GM12878 (cell line): ENCODE results near the gene MRPS5.

Source experiments
- POU2F2 ChIP-seq: IDR thresholded peaks from 3 replicates; pipeline ENCODE4 v1.6.1; 2011; ENCODE audit warnings: low read depth, mild to moderate bottlenecking, low read length, borderline replicate concordance
- RFX5 ChIP-seq: IDR thresholded peaks from 2 replicates; pipeline ENCODE4 v1.6.1; 2011; ENCODE audit warnings: low read depth, low read length, improper control_type of control experiment
- TCF7 ChIP-seq: IDR thresholded peaks from 2 replicates; pipeline ENCODE4 v1.6.1; 2014; ENCODE audit warnings: antibody characterized with exemption, borderline replicate concordance
- YY1 ChIP-seq: IDR thresholded peaks from 2 replicates; pipeline ENCODE4 v1.6.1; 2011; ENCODE audit warnings: low read depth, mild to moderate bottlenecking, low read length
- ZNF274 ChIP-seq: IDR thresholded peaks from one replicate; pipeline ENCODE4 v1.8.0; 2011; ENCODE audit not compliant: insufficient read length, insufficient read depth
- TF ChIP-seq, protein P1 (sequence below), 3 experiments: IDR thresholded peaks in 2 of 3; conservative IDR thresholded peaks in 1 of 3; 2 replicates each; pipeline ENCODE4 v1.5.1; 2011; ENCODE audit warnings: low read depth in 3 of 3, low read length in 3 of 3, mild to moderate bottlenecking in 3 of 3, control low read depth in 2 of 3, moderate library complexity in 2 of 3, inconsistent platforms in 1 of 3, mixed read lengths in 1 of 3; ENCODE audit not compliant: control insufficient read depth in 2 of 3, insufficient read depth in 1 of 3; ENCODE audit errors: extremely low read depth in 1 of 3
- TF ChIP-seq, protein P2 (sequence below): IDR thresholded peaks from 2 replicates; pipeline ENCODE4 v1.6.1; 2011; ENCODE audit warnings: borderline replicate concordance, low read depth, mild to moderate bottlenecking, moderate library complexity, mixed read lengths, low read length; ENCODE audit not compliant: insufficient read depth; ENCODE audit errors: extremely low read length
- TF ChIP-seq, protein P3 (sequence below): IDR thresholded peaks from 2 replicates; pipeline ENCODE4 v1.6.1; 2011; ENCODE audit warnings: low read depth, mild to moderate bottlenecking, low read length, moderate library complexity, borderline replicate concordance; ENCODE audit errors: extremely low read depth
- TF ChIP-seq, protein P4 (sequence below): fragments of 450-650 bp; IDR thresholded peaks from 2 replicates; pipeline ENCODE4 v1.6.1; 2014; ENCODE audit warnings: mild to moderate bottlenecking
- TF ChIP-seq, protein P5 (sequence below): IDR thresholded peaks from 2 replicates; pipeline ENCODE4 v1.6.1; 2012; ENCODE audit warnings: low read depth, low read length, improper control_type of control experiment

DNA sequence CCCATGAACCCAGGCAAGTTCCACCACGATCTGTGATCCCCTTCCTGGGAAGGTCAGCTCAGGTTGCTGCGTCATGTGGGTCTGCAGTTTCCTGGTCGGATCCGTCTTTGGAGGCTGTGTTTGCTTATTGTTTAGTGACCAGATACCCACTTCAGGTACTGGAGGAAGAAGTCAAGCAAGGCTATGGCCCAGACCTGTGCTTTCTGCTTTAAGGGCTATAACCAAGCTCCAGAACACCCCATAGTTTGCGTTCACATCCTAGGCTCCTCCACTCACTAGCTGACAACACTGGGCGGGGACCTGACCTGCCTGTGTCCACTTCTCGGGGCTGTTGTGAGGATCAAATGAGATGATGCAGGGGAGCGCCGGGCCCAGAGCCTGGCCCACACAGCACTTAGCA is 52.1 kb downstream of the MRPS5 start:
- no peak for TF ChIP-seq YY1
- no peak for TF ChIP-seq POU2F2
- TF ChIP-seq, protein P1, sequence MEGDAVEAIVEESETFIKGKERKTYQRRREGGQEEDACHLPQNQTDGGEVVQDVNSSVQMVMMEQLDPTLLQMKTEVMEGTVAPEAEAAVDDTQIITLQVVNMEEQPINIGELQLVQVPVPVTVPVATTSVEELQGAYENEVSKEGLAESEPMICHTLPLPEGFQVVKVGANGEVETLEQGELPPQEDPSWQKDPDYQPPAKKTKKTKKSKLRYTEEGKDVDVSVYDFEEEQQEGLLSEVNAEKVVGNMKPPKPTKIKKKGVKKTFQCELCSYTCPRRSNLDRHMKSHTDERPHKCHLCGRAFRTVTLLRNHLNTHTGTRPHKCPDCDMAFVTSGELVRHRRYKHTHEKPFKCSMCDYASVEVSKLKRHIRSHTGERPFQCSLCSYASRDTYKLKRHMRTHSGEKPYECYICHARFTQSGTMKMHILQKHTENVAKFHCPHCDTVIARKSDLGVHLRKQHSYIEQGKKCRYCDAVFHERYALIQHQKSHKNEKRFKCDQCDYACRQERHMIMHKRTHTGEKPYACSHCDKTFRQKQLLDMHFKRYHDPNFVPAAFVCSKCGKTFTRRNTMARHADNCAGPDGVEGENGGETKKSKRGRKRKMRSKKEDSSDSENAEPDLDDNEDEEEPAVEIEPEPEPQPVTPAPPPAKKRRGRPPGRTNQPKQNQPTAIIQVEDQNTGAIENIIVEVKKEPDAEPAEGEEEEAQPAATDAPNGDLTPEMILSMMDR (IDR thresholded peaks at IDR 0.05 in 2 of 3, conservative IDR thresholded peaks at IDR 0.05 in 1 of 3; ENCODE audit: control insufficient read depth in 2 of 3, extremely low read depth in 1 of 3, insufficient read depth in 1 of 3, low read depth in 3 of 3, low read length in 3 of 3) = no peak
- TF ChIP-seq, protein P2, sequence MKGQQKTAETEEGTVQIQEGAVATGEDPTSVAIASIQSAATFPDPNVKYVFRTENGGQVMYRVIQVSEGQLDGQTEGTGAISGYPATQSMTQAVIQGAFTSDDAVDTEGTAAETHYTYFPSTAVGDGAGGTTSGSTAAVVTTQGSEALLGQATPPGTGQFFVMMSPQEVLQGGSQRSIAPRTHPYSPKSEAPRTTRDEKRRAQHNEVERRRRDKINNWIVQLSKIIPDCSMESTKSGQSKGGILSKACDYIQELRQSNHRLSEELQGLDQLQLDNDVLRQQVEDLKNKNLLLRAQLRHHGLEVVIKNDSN = no peak
- no peak for TF ChIP-seq RFX5
- TF ChIP-seq TCF7 = no peak
- TF ChIP-seq, protein P3, sequence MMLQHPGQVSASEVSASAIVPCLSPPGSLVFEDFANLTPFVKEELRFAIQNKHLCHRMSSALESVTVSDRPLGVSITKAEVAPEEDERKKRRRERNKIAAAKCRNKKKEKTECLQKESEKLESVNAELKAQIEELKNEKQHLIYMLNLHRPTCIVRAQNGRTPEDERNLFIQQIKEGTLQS = no peak
- TF ChIP-seq, protein P4, sequence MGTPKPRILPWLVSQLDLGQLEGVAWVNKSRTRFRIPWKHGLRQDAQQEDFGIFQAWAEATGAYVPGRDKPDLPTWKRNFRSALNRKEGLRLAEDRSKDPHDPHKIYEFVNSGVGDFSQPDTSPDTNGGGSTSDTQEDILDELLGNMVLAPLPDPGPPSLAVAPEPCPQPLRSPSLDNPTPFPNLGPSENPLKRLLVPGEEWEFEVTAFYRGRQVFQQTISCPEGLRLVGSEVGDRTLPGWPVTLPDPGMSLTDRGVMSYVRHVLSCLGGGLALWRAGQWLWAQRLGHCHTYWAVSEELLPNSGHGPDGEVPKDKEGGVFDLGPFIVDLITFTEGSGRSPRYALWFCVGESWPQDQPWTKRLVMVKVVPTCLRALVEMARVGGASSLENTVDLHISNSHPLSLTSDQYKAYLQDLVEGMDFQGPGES = no peak
- no peak for TF ChIP-seq ZNF274
- TF ChIP-seq, protein P5, sequence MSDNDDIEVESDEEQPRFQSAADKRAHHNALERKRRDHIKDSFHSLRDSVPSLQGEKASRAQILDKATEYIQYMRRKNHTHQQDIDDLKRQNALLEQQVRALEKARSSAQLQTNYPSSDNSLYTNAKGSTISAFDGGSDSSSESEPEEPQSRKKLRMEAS = no peak
